ENCODE measurements around the gene TSPAN9. TPM values are rescaled to one million over a fixed set of nuclear protein-coding genes. Genes with fewer than 3 reads are reported as not detected.

The TSPAN9 gene
- total and polyA plus RNA-seq, 4 donors = 17.4 to 62.9 (median 34.2) TPM

- H3K9ac ChIP-seq (ENCODE audit: low read depth in 1 of 2, low read length in 2 of 2) = no peak overlapping the region
- no peaks in the 10 kb centered on the region for H3K9me3 ChIP-seq (ENCODE audit: control insufficient read depth in 4 of 4, low read length in 3 of 4)
- H3K36me3 ChIP-seq (ENCODE audit: control insufficient read depth in 4 of 4, insufficient read depth in 3 of 4, low read depth in 1 of 4, low read length in 3 of 4) = no peaks in the 10 kb centered on the region
- no peak for DNase-seq (ENCODE audit: low spot score)
- H3K27me3 ChIP-seq (ENCODE audit: control insufficient read depth in 4 of 4, insufficient read depth in 4 of 4, low read length in 3 of 4) = no peaks in the 10 kb centered on the region
- H3K4me1 ChIP-seq (ENCODE audit: control insufficient read depth in 4 of 4, insufficient read depth in 4 of 4, low read length in 3 of 4) = peaks cover 0 to 13% (median 6%) of the 10 kb centered on the region in 4 donors
- no peak overlapping the region for H3K27ac ChIP-seq (ENCODE audit: low read depth in 1 of 2, low read length in 2 of 2)
- H3K4me3 ChIP-seq (ENCODE audit: low read depth in 1 of 3, low read length in 3 of 3) = no peak overlapping the region
- TF ChIP-seq MAX (IDR thresholded peaks at IDR 0.05) = no peak
- no peak for TF ChIP-seq HNF4G (IDR thresholded peaks at IDR 0.05)
- no peak for TF ChIP-seq RAD21 (IDR thresholded peaks at IDR 0.05)
- TF ChIP-seq EGR1 (IDR thresholded peaks at IDR 0.05; ENCODE audit: low read depth in 2 of 2) = no peak
- TF ChIP-seq ATF3 (IDR thresholded peaks at IDR 0.05) = no peak
- TF ChIP-seq CTCF (IDR thresholded peaks at IDR 0.05; ENCODE audit: low read depth, low read length, missing input control) = no peak
- no peak for TF ChIP-seq TAF1 (conservative IDR thresholded peaks at IDR 0.05)
- no peak for TF ChIP-seq SP1 (IDR thresholded peaks at IDR 0.05)
- no peak for TF ChIP-seq GABPA (IDR thresholded peaks at IDR 0.05 in 1 of 2, conservative IDR thresholded peaks at IDR 0.05 in 1 of 2)
- TF ChIP-seq NR2F2 (IDR thresholded peaks at IDR 0.05) = no peak
- WGBS = 95% methylated on average over 25 of the region's 25 CpGs
Observed at GRCh38 chr12:3071710-3072109, 5.5 kb upstream of the TSPAN9 start.

- Histone ChIP-seq H3K4me3 (ENCODE audit: low read depth in 1 of 3, low read length in 3 of 3) (no peak overlapping the region), H3K36me3 (ENCODE audit: control insufficient read depth in 4 of 4, insufficient read depth in 3 of 4, low read depth in 1 of 4, low read length in 3 of 4) (no peaks in the 10 kb centered on the region), H3K9ac (ENCODE audit: low read depth in 1 of 2, low read length in 2 of 2) (no peak overlapping the region), H3K9me3 (ENCODE audit: control insufficient read depth in 4 of 4, low read length in 3 of 4) (no peaks in the 10 kb centered on the region), H3K27me3 (ENCODE audit: control insufficient read depth in 4 of 4, insufficient read depth in 4 of 4, low read length in 3 of 4) (no peaks in the 10 kb centered on the region), H3K27ac (ENCODE audit: low read depth in 1 of 2, low read length in 2 of 2) (no peak overlapping the region), H3K4me1 (ENCODE audit: control insufficient read depth in 4 of 4, insufficient read depth in 4 of 4, low read length in 3 of 4) (peaks cover 2 to 23% (median 11%) of the 10 kb centered on the region in 4 donors)
- TF ChIP-seq RXRA (IDR thresholded peaks at IDR 0.05) (peak in 1 of 2 donors; percentile 11), MAX (IDR thresholded peaks at IDR 0.05) (no peak), ZBTB33 (IDR thresholded peaks at IDR 0.05) (no peak), HNF4A (conservative IDR thresholded peaks at IDR 0.05) (peak in 1 of 2 donors; percentile 27), FOXA1 (IDR thresholded peaks at IDR 0.05) (no peak), JUND (IDR thresholded peaks at IDR 0.05) (no peak), GABPA (IDR thresholded peaks at IDR 0.05 in 1 of 2, conservative IDR thresholded peaks at IDR 0.05 in 1 of 2) (no peak), EGR1 (IDR thresholded peaks at IDR 0.05; ENCODE audit: low read depth in 2 of 2) (no peak), TAF1 (conservative IDR thresholded peaks at IDR 0.05) (no peak), FOXA2 (IDR thresholded peaks at IDR 0.05) (no peak), REST (IDR thresholded peaks at IDR 0.05) (no peak), YY1 (IDR thresholded peaks at IDR 0.05) (no peak), ATF3 (IDR thresholded peaks at IDR 0.05) (no peak), NR2F2 (IDR thresholded peaks at IDR 0.05) (no peak), HNF4G (IDR thresholded peaks at IDR 0.05) (no peak), RAD21 (IDR thresholded peaks at IDR 0.05) (peak; percentile 99), SP1 (IDR thresholded peaks at IDR 0.05) (no peak), CTCF (IDR thresholded peaks at IDR 0.05; ENCODE audit: low read depth, low read length, missing input control) (peak; percentile 99)
- DNase-seq (ENCODE audit: low spot score) = peak; percentile 87
- 16% methylated on average over 13 of the region's 13 CpGs for WGBS
Observed at GRCh38 chr12:3073438-3074250, 3.5 kb upstream of the TSPAN9 start.

Measured in liver (tissue), 9 donors.